Smooth muscle cell (in vitro differentiated cells): Measurements from ENCODE around the gene MDK. TPM values are rescaled to one million over a fixed set of nuclear protein-coding genes. Genes with fewer than 3 reads are reported as not detected.

Experiments used
- DNase-seq: peaks from one replicate; lab custom pipeline; 2025; ENCODE audit not compliant: unreplicated experiment; lab: John Stamatoyannopoulos, UW
- H2AFZ ChIP-seq: fragments of 200-600 bp; sonication (generic); 2 replicates; pipeline ENCODE4 v1.6.0; 2016; ENCODE audit warnings: antibody characterized with exemption, low read depth, mild to moderate bottlenecking
- H3F3A ChIP-seq: fragments of 200-600 bp; sonication (generic); 2 replicates; pipeline ENCODE4 v1.6.0; 2017; ENCODE audit warnings: antibody characterized with exemption, low read depth
- H3K27ac ChIP-seq: fragments of 200-600 bp; sonication (generic); 2 replicates; pipeline ENCODE4 v1.5.1; 2016; ENCODE audit warnings: low read depth, mild to moderate bottlenecking
- H3K27me3 ChIP-seq: fragments of 200-600 bp; sonication (generic); 2 replicates; pipeline ENCODE4 v1.6.1; 2016; ENCODE audit warnings: low read depth, mild to moderate bottlenecking
- H3K36me3 ChIP-seq: fragments of 200-600 bp; sonication (generic); 2 replicates; pipeline ENCODE4 v1.5.1; 2016; ENCODE audit warnings: low read depth
- H3K4me1 ChIP-seq: fragments of 200-600 bp; sonication (generic); 2 replicates; pipeline ENCODE4 v1.5.1; 2016; ENCODE audit warnings: low read depth
- H3K4me2 ChIP-seq: fragments of 200-600 bp; sonication (generic); 2 replicates; pipeline ENCODE4 v1.6.0; 2016; ENCODE audit warnings: mild to moderate bottlenecking
- H3K4me3 ChIP-seq: fragments of 200-600 bp; sonication (generic); 2 replicates; pipeline ENCODE4 v1.5.1; 2016; ENCODE audit warnings: mild to moderate bottlenecking
- H3K79me2 ChIP-seq: fragments of 200-600 bp; sonication (generic); 2 replicates; pipeline ENCODE4 v1.6.0; 2016; ENCODE audit warnings: low read depth, mild to moderate bottlenecking
- H3K9ac ChIP-seq: fragments of 200-600 bp; sonication (generic); 2 replicates; pipeline ENCODE4 v1.6.0; 2016; ENCODE audit warnings: low read depth
- H3K9me3 ChIP-seq: fragments of 200-600 bp; sonication (generic); replicated peaks from 2 replicates; pipeline ENCODE4 v1.5.1; 2016; ENCODE audit warnings: low read depth
- H4K20me1 ChIP-seq: fragments of 200-600 bp; sonication (generic); 2 replicates; pipeline ENCODE4 v1.6.0; 2016; ENCODE audit warnings: low read depth
- CTCF ChIP-seq: fragments of 200-600 bp; sonication (generic); IDR thresholded peaks from 2 replicates; pipeline ENCODE4 v1.5.1; 2017; ENCODE audit warnings: borderline replicate concordance, mild to moderate bottlenecking, antibody characterized with exemption; ENCODE audit not compliant: insufficient read depth, poor library complexity, severe bottlenecking
- WGBS: methylation state at CpG from one replicate; pipeline ENCODE4 v1.1.7; 2016; ENCODE audit warnings: low lambda C conversion rate; 5-methylcytosine and 5-hydroxymethylcytosine counted together
- polyA plus RNA-seq: library from polyadenylated mRNA; unstranded; fragments of >200 nt; fragmentation: Nextera tagmentation; extraction: Ambion mirVana; gene quantifications from 2 replicates; pipeline ENCODE4 v1.2.1, GENCODE V29; 2016
- total RNA-seq: library from RNA; depleted of rRNA; stranded (reverse); fragments of >200 nt; gene quantifications from 2 replicates; pipeline ENCODE4 v1.2.3, GENCODE V29; 2014

Gene MDK
- total and polyA plus RNA-seq, 2 experiments from 2014 or later = 490 to 667 TPM

- no peak for TF ChIP-seq CTCF
- Histone ChIP-seq H3K27me3 (no peaks in the 10 kb centered on the region), H3K36me3 (no peaks in the 10 kb centered on the region), H3F3A (peaks cover 3% of the 10 kb centered on the region), H2AFZ (no peak overlapping the region), H3K27ac (no peak overlapping the region), H3K4me1 (peaks cover 8% of the 10 kb centered on the region), H3K4me3 (peak overlapping the region; percentile 78), H3K4me2 (peak overlapping the region; percentile 100), H3K9me3 (no peaks in the 10 kb centered on the region), H3K9ac (no peak overlapping the region), H4K20me1 (peaks cover 11% of the 10 kb centered on the region), H3K79me2 (no peaks in the 10 kb centered on the region)
- WGBS = 1% methylated on average over 42 of the region's 66 CpGs
- DNase-seq = no peak
These were observed 563 bp downstream of the MDK start for GRCh38 chr11:46381819-46382645.

GRCh38 chr11:46382646-46383403, 1.4 kb downstream of the MDK start:
- Histone ChIP-seq H3K36me3 (no peaks in the 10 kb centered on the region), H3F3A (peaks cover 3% of the 10 kb centered on the region), H3K9me3 (no peaks in the 10 kb centered on the region), H4K20me1 (peaks cover 17% of the 10 kb centered on the region), H3K4me3 (peak overlapping the region; percentile 78), H3K4me2 (peak overlapping the region; percentile 100), H3K9ac (no peak overlapping the region), H3K27ac (no peak overlapping the region), H3K4me1 (peaks cover 8% of the 10 kb centered on the region), H2AFZ (no peak overlapping the region), H3K27me3 (peaks cover under 1% of the 10 kb centered on the region), H3K79me2 (no peaks in the 10 kb centered on the region)
- DNase-seq = no peak
- peak; percentile 62 for TF ChIP-seq CTCF
- 41% methylated on average over 17 of the region's 18 CpGs for WGBS

GRCh38 chr11:46383404-46383758, 1.9 kb downstream of the MDK start:
- Histone ChIP-seq H3K9ac (no peak overlapping the region), H3K27me3 (peaks cover 6% of the 10 kb centered on the region), H3K4me3 (no peak overlapping the region), H3F3A (peaks cover 3% of the 10 kb centered on the region), H3K9me3 (no peaks in the 10 kb centered on the region), H3K4me1 (peaks cover 9% of the 10 kb centered on the region), H3K27ac (no peak overlapping the region), H3K4me2 (no peak overlapping the region), H3K36me3 (no peaks in the 10 kb centered on the region), H4K20me1 (peaks cover 17% of the 10 kb centered on the region), H3K79me2 (no peaks in the 10 kb centered on the region), H2AFZ (no peak overlapping the region)
- no peak for TF ChIP-seq CTCF
- no peak for DNase-seq
- WGBS = 81% methylated on average over 7 of the region's 7 CpGs
